SK-N-SH treated with all-trans-retinoic acid at 6 μM for 48 hours (cell line): ENCODE measurements around the gene WDR13.

Source experiments
- ATAC-seq: fragments of 200-7000 bp; cut with Tn5 transposase; 3 replicates; pipeline ENCODE4 v1.9.1; 2020; ENCODE audit warnings: mild to moderate bottlenecking, moderate library complexity
- ARNTL ChIP-seq: fragments of 450-650 bp; formaldehyde crosslinking; IDR thresholded peaks from 2 replicates; pipeline ENCODE4 v1.5.0; 2020; ENCODE audit warnings: low read depth, mild to moderate bottlenecking, moderate library complexity, borderline replicate concordance
- BACH2 ChIP-seq: fragments of 250-450 bp; sonication (Bioruptor Pico); IDR thresholded peaks from 2 replicates; pipeline ENCODE4 v1.9.0; 2021; ENCODE audit warnings: mild to moderate bottlenecking, borderline replicate concordance
- CSDC2 ChIP-seq: fragments of 250-450 bp; sonication (Bioruptor Pico); IDR thresholded peaks from 2 replicates; pipeline ENCODE4 v1.5.0; 2020; ENCODE audit warnings: mild to moderate bottlenecking, moderate library complexity
- ESRRG ChIP-seq: fragments of 250-450 bp; sonication (Bioruptor Pico); IDR thresholded peaks from 2 replicates; pipeline ENCODE4 v1.6.1; 2021; ENCODE audit warnings: mild to moderate bottlenecking
- GLIS3 ChIP-seq: fragments of 250-450 bp; sonication (Bioruptor Pico); IDR thresholded peaks from 2 replicates; pipeline ENCODE4 v1.5.0; 2020; ENCODE audit warnings: mild to moderate bottlenecking, moderate library complexity
- ISL1 ChIP-seq: fragments of 250-450 bp; sonication (Bioruptor Pico); IDR thresholded peaks from 2 replicates; pipeline ENCODE4 v2.1.2; 2022; ENCODE audit warnings: mild to moderate bottlenecking, moderate library complexity
- OSR1 ChIP-seq: fragments of 250-450 bp; sonication (Bioruptor Pico); IDR thresholded peaks from 2 replicates; pipeline ENCODE4 v1.8.0; 2022; ENCODE audit warnings: moderate library complexity, mild to moderate bottlenecking, inconsistent platforms
- PPARA ChIP-seq: fragments of 250-450 bp; sonication (Bioruptor Pico); IDR thresholded peaks from 2 replicates; pipeline ENCODE4 v1.5.0; 2020; ENCODE audit warnings: mild to moderate bottlenecking, borderline replicate concordance
- RARB ChIP-seq: fragments of 250-450 bp; sonication (Bioruptor Pico); IDR thresholded peaks from 2 replicates; pipeline ENCODE4 v1.8.0; 2021; ENCODE audit warnings: mild to moderate bottlenecking, moderate library complexity
- SNAI2 ChIP-seq: fragments of 250-450 bp; sonication (Bioruptor Pico); IDR thresholded peaks from 2 replicates; pipeline ENCODE4 v1.5.0; 2020; ENCODE audit warnings: mild to moderate bottlenecking, moderate library complexity
- TCF4 ChIP-seq: fragments of 250-450 bp; sonication (Bioruptor Pico); IDR thresholded peaks from 2 replicates; pipeline ENCODE4 v1.8.0; 2021; ENCODE audit warnings: mild to moderate bottlenecking, moderate library complexity, borderline replicate concordance
- TOX ChIP-seq: fragments of 250-450 bp; sonication (Bioruptor Pico); IDR thresholded peaks from 2 replicates; pipeline ENCODE4 v1.8.0; 2021; ENCODE audit warnings: mild to moderate bottlenecking, moderate library complexity, borderline replicate concordance
- ZC3H10 ChIP-seq: fragments of 250-450 bp; sonication (Bioruptor Pico); IDR thresholded peaks from 2 replicates; pipeline ENCODE4 v1.5.1; 2021; ENCODE audit warnings: mild to moderate bottlenecking, moderate library complexity
- ZFP3 ChIP-seq: fragments of 250-450 bp; sonication (Bioruptor Pico); IDR thresholded peaks from 2 replicates; pipeline ENCODE4 v1.5.0; 2020; ENCODE audit warnings: mild to moderate bottlenecking, moderate library complexity
- ZFP30 ChIP-seq: fragments of 450-650 bp; formaldehyde crosslinking; IDR thresholded peaks from 2 replicates; pipeline ENCODE4 v1.5.0; 2022; ENCODE audit warnings: mild to moderate bottlenecking, moderate library complexity
- ZNF565 ChIP-seq: fragments of 450-650 bp; formaldehyde crosslinking; conservative IDR thresholded peaks from 2 replicates; pipeline ENCODE4 v1.5.0; 2020; ENCODE audit warnings: low read depth, mild to moderate bottlenecking, moderate library complexity
- ZNF8 ChIP-seq: fragments of 450-650 bp; formaldehyde crosslinking; IDR thresholded peaks from 2 replicates; pipeline ENCODE4 v1.5.0; 2020; ENCODE audit warnings: mild to moderate bottlenecking, moderate library complexity
- TF ChIP-seq, protein P1 (sequence below): fragments of 250-450 bp; sonication (Bioruptor Pico); IDR thresholded peaks from 2 replicates; pipeline ENCODE4 v1.5.1; 2021; ENCODE audit warnings: mild to moderate bottlenecking, moderate library complexity
- TF ChIP-seq, protein P2 (sequence below): fragments of 250-450 bp; sonication (Bioruptor Pico); IDR thresholded peaks from 2 replicates; pipeline ENCODE4 v1.8.0; 2021; ENCODE audit warnings: low read depth, mild to moderate bottlenecking, moderate library complexity, borderline replicate concordance
- TF ChIP-seq, protein P3 (sequence below): fragments of 250-450 bp; sonication (Bioruptor Pico); IDR thresholded peaks from 2 replicates; pipeline ENCODE4 v1.5.0; 2020; ENCODE audit warnings: mild to moderate bottlenecking, moderate library complexity
- TF ChIP-seq, protein P4 (sequence below): fragments of 250-450 bp; sonication (Bioruptor Pico); IDR thresholded peaks from 2 replicates; pipeline ENCODE4 v1.8.0; 2020; ENCODE audit warnings: mild to moderate bottlenecking, moderate library complexity, borderline replicate concordance
- TF ChIP-seq, protein P5 (sequence below): fragments of 250-450 bp; sonication (Bioruptor Pico); IDR thresholded peaks from 2 replicates; pipeline ENCODE4 v1.5.1; 2020; ENCODE audit warnings: low read depth, mild to moderate bottlenecking, moderate library complexity

WDR13 gene

DNA sequence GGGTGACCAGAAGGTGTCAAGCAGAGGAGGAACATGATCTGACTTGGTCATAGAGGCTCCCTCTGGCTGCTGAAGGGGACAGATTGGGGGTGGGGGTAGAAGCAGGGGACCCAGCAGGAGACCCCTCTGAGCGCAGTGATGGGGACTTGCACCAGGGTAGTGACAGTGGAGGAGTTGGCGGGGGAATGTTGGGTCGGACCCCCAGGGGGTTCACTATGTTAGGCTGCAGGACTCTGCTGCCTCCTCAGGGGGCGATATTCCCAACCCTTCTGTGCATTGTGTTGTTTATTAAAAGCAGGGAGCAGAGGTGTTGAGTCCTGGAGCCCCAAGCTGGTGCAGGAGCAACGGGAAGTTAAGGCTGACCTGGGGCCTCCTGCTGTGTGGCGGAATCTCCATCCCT, 8.8 kb downstream of the WDR13 start:
- no peak for TF ChIP-seq TOX (CRISPR knock-in tag)
- TF ChIP-seq, protein P1, sequence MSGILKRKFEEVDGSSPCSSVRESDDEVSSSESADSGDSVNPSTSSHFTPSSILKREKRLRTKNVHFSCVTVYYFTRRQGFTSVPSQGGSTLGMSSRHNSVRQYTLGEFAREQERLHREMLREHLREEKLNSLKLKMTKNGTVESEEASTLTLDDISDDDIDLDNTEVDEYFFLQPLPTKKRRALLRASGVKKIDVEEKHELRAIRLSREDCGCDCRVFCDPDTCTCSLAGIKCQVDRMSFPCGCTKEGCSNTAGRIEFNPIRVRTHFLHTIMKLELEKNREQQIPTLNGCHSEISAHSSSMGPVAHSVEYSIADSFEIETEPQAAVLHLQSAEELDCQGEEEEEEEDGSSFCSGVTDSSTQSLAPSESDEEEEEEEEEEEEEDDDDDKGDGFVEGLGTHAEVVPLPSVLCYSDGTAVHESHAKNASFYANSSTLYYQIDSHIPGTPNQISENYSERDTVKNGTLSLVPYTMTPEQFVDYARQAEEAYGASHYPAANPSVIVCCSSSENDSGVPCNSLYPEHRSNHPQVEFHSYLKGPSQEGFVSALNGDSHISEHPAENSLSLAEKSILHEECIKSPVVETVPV (CRISPR knock-in tag) = no peak
- TF ChIP-seq PPARA = no peak
- no peak for TF ChIP-seq ARNTL
- TF ChIP-seq TCF4 = no peak
- TF ChIP-seq ZC3H10 (CRISPR knock-in tag) = no peak
- no peak for TF ChIP-seq ZNF8 (CRISPR knock-in tag)
- no peak for TF ChIP-seq SNAI2 (CRISPR knock-in tag)
- TF ChIP-seq RARB (CRISPR knock-in tag) = no peak
- TF ChIP-seq, protein P2, sequence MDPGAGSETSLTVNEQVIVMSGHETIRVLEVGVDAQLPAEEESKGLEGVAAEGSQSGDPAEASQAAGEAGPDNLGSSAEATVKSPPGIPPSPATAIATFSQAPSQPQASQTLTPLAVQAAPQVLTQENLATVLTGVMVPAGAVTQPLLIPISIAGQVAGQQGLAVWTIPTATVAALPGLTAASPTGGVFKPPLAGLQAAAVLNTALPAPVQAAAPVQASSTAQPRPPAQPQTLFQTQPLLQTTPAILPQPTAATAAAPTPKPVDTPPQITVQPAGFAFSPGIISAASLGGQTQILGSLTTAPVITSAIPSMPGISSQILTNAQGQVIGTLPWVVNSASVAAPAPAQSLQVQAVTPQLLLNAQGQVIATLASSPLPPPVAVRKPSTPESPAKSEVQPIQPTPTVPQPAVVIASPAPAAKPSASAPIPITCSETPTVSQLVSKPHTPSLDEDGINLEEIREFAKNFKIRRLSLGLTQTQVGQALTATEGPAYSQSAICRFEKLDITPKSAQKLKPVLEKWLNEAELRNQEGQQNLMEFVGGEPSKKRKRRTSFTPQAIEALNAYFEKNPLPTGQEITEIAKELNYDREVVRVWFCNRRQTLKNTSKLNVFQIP (CRISPR knock-in tag) = no peak
- no peak for TF ChIP-seq OSR1
- TF ChIP-seq GLIS3 (CRISPR knock-in tag) = no peak
- TF ChIP-seq BACH2 (CRISPR knock-in tag) = no peak
- TF ChIP-seq, protein P3, sequence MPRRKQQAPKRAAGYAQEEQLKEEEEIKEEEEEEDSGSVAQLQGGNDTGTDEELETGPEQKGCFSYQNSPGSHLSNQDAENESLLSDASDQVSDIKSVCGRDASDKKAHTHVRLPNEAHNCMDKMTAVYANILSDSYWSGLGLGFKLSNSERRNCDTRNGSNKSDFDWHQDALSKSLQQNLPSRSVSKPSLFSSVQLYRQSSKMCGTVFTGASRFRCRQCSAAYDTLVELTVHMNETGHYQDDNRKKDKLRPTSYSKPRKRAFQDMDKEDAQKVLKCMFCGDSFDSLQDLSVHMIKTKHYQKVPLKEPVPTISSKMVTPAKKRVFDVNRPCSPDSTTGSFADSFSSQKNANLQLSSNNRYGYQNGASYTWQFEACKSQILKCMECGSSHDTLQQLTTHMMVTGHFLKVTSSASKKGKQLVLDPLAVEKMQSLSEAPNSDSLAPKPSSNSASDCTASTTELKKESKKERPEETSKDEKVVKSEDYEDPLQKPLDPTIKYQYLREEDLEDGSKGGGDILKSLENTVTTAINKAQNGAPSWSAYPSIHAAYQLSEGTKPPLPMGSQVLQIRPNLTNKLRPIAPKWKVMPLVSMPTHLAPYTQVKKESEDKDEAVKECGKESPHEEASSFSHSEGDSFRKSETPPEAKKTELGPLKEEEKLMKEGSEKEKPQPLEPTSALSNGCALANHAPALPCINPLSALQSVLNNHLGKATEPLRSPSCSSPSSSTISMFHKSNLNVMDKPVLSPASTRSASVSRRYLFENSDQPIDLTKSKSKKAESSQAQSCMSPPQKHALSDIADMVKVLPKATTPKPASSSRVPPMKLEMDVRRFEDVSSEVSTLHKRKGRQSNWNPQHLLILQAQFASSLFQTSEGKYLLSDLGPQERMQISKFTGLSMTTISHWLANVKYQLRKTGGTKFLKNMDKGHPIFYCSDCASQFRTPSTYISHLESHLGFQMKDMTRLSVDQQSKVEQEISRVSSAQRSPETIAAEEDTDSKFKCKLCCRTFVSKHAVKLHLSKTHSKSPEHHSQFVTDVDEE (CRISPR knock-in tag) = no peak
- no peak for TF ChIP-seq ZFP3 (CRISPR knock-in tag)
- TF ChIP-seq ESRRG (CRISPR knock-in tag) = no peak
- no peak; the same call in 2 of the 3 replicates for ATAC-seq

DNA sequence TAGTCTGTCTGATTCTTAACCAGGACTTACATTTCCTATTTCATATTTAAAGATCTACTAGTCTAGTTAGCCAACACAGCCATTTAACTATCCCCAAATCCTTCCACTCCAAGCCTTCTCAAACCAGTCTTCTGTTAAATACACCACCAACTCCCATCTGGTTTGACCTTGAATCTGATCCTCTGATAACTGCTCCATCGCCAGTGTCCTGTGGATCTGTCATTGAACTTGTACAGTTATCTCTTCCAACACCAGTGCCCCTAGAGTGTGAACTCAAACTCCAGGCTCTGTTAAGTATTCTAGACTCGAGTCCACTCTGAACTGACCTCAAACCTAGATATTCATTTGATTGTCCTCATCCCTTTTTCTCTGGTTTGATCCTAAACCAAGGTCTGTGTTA, 14.4 kb downstream of the WDR13 start:
- TF ChIP-seq RARB (CRISPR knock-in tag) = no peak
- no peak for TF ChIP-seq TCF4
- no peak for TF ChIP-seq ESRRG (CRISPR knock-in tag)
- no peak for TF ChIP-seq ISL1 (CRISPR knock-in tag)
- TF ChIP-seq PPARA = no peak
- TF ChIP-seq, protein P4, sequence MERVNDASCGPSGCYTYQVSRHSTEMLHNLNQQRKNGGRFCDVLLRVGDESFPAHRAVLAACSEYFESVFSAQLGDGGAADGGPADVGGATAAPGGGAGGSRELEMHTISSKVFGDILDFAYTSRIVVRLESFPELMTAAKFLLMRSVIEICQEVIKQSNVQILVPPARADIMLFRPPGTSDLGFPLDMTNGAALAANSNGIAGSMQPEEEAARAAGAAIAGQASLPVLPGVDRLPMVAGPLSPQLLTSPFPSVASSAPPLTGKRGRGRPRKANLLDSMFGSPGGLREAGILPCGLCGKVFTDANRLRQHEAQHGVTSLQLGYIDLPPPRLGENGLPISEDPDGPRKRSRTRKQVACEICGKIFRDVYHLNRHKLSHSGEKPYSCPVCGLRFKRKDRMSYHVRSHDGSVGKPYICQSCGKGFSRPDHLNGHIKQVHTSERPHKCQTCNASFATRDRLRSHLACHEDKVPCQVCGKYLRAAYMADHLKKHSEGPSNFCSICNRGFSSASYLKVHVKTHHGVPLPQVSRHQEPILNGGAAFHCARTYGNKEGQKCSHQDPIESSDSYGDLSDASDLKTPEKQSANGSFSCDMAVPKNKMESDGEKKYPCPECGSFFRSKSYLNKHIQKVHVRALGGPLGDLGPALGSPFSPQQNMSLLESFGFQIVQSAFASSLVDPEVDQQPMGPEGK (CRISPR knock-in tag) = no peak
- TF ChIP-seq, protein P3 (CRISPR knock-in tag) = no peak
- no peak for TF ChIP-seq CSDC2 (CRISPR knock-in tag)
- TF ChIP-seq ZNF8 (CRISPR knock-in tag) = no peak
- no peak for TF ChIP-seq BACH2 (CRISPR knock-in tag)
- TF ChIP-seq, protein P2 (CRISPR knock-in tag) = no peak
- no peak for TF ChIP-seq GLIS3 (CRISPR knock-in tag)
- TF ChIP-seq, protein P5, sequence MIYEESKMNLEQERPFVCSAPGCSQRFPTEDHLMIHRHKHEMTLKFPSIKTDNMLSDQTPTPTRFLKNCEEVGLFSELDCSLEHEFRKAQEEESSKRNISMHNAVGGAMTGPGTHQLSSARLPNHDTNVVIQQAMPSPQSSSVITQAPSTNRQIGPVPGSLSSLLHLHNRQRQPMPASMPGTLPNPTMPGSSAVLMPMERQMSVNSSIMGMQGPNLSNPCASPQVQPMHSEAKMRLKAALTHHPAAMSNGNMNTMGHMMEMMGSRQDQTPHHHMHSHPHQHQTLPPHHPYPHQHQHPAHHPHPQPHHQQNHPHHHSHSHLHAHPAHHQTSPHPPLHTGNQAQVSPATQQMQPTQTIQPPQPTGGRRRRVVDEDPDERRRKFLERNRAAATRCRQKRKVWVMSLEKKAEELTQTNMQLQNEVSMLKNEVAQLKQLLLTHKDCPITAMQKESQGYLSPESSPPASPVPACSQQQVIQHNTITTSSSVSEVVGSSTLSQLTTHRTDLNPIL (CRISPR knock-in tag) = no peak
- no peak for TF ChIP-seq ZFP3 (CRISPR knock-in tag)
- TF ChIP-seq ZFP30 (CRISPR knock-in tag) = no peak
- TF ChIP-seq OSR1 = no peak
- no peak for TF ChIP-seq TOX (CRISPR knock-in tag)
- no peak for TF ChIP-seq ARNTL
- TF ChIP-seq ZNF565 (CRISPR knock-in tag) = no peak
- TF ChIP-seq, protein P1 (CRISPR knock-in tag) = no peak
- no peak for ATAC-seq
